CD4-positive, alpha-beta T cell (primary cell): Measurements from ENCODE around the gene CYTL1. TPM values are rescaled to one million over a fixed set of nuclear protein-coding genes. Genes with fewer than 3 reads are reported as not detected.

Experiments
- ATAC-seq: fragments of 200-7000 bp; cut with Tn5 transposase; one replicate; pipeline ENCODE4 v1.10.0; 2022; ENCODE audit warnings: mild to moderate bottlenecking; ENCODE audit not compliant: poor library complexity
- CTCF ChIA-PET: fragments of 350-600 bp; sonication (Branson Sonifier 250); formaldehyde crosslinking; loops from one replicate; lab custom pipeline; 2021; ENCODE audit warnings: antibody characterized with exemption, inconsistent platforms; lab: Charles Lee
- POLR2A ChIA-PET: fragments of 350-600 bp; sonication (Branson Sonifier 250); formaldehyde crosslinking; loops from one replicate; lab custom pipeline; 2021; ENCODE audit warnings: antibody characterized with exemption, inconsistent platforms; lab: Charles Lee
- DNase-seq, 14 experiments: peaks; one replicate each; pipeline ENCODE4 v3.0.0-alpha.2; 2013 to 2020; ENCODE audit warnings: mixed read lengths in 2 of 14
- H3K27ac ChIP-seq, 2 donors: one replicate each; pipeline versions ENCODE4 v1.5.1 to v1.7.0; 2013; ENCODE audit warnings: low read length in 2 of 2, low read depth in 1 of 2, mild to moderate bottlenecking in 1 of 2
- H3K27me3 ChIP-seq, 2 experiments: 1 replicate in 1 of 2; 2 replicates in 1 of 2; pipeline versions ENCODE4 v1.6.1 to v1.7.0; 2013; ENCODE audit warnings: low read length in 2 of 2, control low read depth in 1 of 2, mild to moderate bottlenecking in 1 of 2, moderate library complexity in 1 of 2; ENCODE audit not compliant: insufficient read depth in 2 of 2, control insufficient read depth in 1 of 2
- H3K36me3 ChIP-seq: one replicate; pipeline ENCODE4 v1.6.1; 2013; ENCODE audit warnings: low read length, control low read depth; ENCODE audit not compliant: insufficient read depth
- H3K4me1 ChIP-seq: one replicate; pipeline ENCODE4 v1.6.1; 2013; ENCODE audit warnings: low read length, control low read depth; ENCODE audit not compliant: insufficient read depth
- H3K4me3 ChIP-seq: one replicate; pipeline ENCODE4 v1.5.1; 2013; ENCODE audit warnings: mild to moderate bottlenecking, low read length, moderate library complexity
- H3K9me3 ChIP-seq, 2 experiments: 1 replicate in 1 of 2; 2 replicates in 1 of 2; pipeline versions ENCODE4 v1.6.1 to v1.7.0; 2013; ENCODE audit warnings: low read length in 2 of 2, mild to moderate bottlenecking in 2 of 2, control low read depth in 1 of 2, moderate library complexity in 1 of 2; ENCODE audit not compliant: control insufficient read depth in 1 of 2, insufficient read depth in 1 of 2
- H3K27ac Mint-ChIP-seq: one replicate; pipeline ENCODE4 v1.8.0; 2020; ENCODE audit warnings: mixed read lengths
- H3K27me3 Mint-ChIP-seq: one replicate; pipeline ENCODE4 v1.8.0; 2021; ENCODE audit warnings: mixed read lengths
- H3K36me3 Mint-ChIP-seq: one replicate; pipeline ENCODE4 v1.8.0; 2021; ENCODE audit warnings: low read depth, mixed read lengths
- H3K4me1 Mint-ChIP-seq: one replicate; pipeline ENCODE4 v1.8.0; 2021; ENCODE audit warnings: low read depth, mixed read lengths
- H3K4me3 Mint-ChIP-seq: one replicate; pipeline ENCODE4 v1.8.0; 2020; ENCODE audit warnings: mild to moderate bottlenecking, mixed read lengths
- H3K9me3 Mint-ChIP-seq: one replicate; pipeline ENCODE4 v1.8.0; 2020; ENCODE audit warnings: mixed read lengths
- CTCF ChIP-seq: fragments of 200-600 bp; IDR thresholded peaks from one replicate; pipeline ENCODE4 v1.8.0; 2022; ENCODE audit warnings: antibody characterized with exemption, mild to moderate bottlenecking
- intact Hi-C, 2 experiments: fragments of 100-400 bp; cut with DNase I in 1 of 2; cut with micrococcal nuclease in 1 of 2; formaldehyde crosslinking; loops; one replicate each; pipeline versions ENCODE4 v1.15.1 to v1.9.0; 2023 to 2025; cut with DNase I, micrococcal nuclease
- total RNA-seq, 174 experiments: library from RNA in 2 of 174; stranded (reverse) in 2 of 174; gene quantifications; one replicate each; pipeline ENCODE4 v1.2.3 and lab custom pipeline; 2021 to 2026

Gene CYTL1
- total RNA-seq, 2 experiments from 2014 or later: not detected

GRCh38 chr4:4984186-4984585 lies 35.1 kb downstream of the CYTL1 start:
- POLR2A ChIA-PET: no interaction called here
- no peak for ATAC-seq
- Histone ChIP-seq H3K9me3 (no peaks in the 10 kb centered on the region), H3K4me1 (no peaks in the 10 kb centered on the region), H3K36me3 (no peaks in the 10 kb centered on the region), H3K27ac (no peak overlapping the region), H3K4me3 (no peak overlapping the region), H3K27me3 (no peaks in the 10 kb centered on the region)
- no peaks in the 10 kb centered on the region for H3K36me3 Mint-ChIP-seq
- no peaks in the 10 kb centered on the region for H3K4me1 Mint-ChIP-seq
- CTCF ChIA-PET: no interaction called here
- DNase-seq: no peak
- H3K4me3 Mint-ChIP-seq: no peak overlapping the region
- no peak overlapping the region for H3K27ac Mint-ChIP-seq
- TF ChIP-seq CTCF: no peak
- no peaks in the 10 kb centered on the region for H3K27me3 Mint-ChIP-seq
- intact Hi-C loops: no loop called here
- H3K9me3 Mint-ChIP-seq: no peaks in the 10 kb centered on the region

GRCh38 chr4:4981827-4982226 lies 37.4 kb downstream of the CYTL1 start:
- no peak overlapping the region for H3K27ac ChIP-seq
- CTCF ChIA-PET: no interaction called here
- no peak for TF ChIP-seq CTCF
- ATAC-seq (no peak), DNase-seq (no peak)
- H3K4me3 ChIP-seq: no peak overlapping the region
- no peaks in the 10 kb centered on the region for H3K36me3 ChIP-seq
- no peaks in the 10 kb centered on the region for H3K4me1 ChIP-seq
- no peaks in the 10 kb centered on the region for H3K27me3 ChIP-seq
- POLR2A ChIA-PET: no interaction called here
- Mint-ChIP-seq H3K4me3 (no peak overlapping the region), H3K27me3 (no peaks in the 10 kb centered on the region), H3K4me1 (no peaks in the 10 kb centered on the region), H3K27ac (no peak overlapping the region), H3K9me3 (peaks cover 3% of the 10 kb centered on the region), H3K36me3 (no peaks in the 10 kb centered on the region)
- intact Hi-C loops: no loop called here
- no peaks in the 10 kb centered on the region for H3K9me3 ChIP-seq

- ChIA-PET POLR2A (no interaction called here), CTCF (no interaction called here)
- Mint-ChIP-seq H3K36me3 (no peaks in the 10 kb centered on the region), H3K4me1 (no peaks in the 10 kb centered on the region), H3K27me3 (no peaks in the 10 kb centered on the region), H3K4me3 (no peak overlapping the region), H3K9me3 (peaks cover 3% of the 10 kb centered on the region), H3K27ac (no peak overlapping the region)
- TF ChIP-seq CTCF: no peak
- no peak overlapping the region for H3K4me3 ChIP-seq
- no peaks in the 10 kb centered on the region for H3K27me3 ChIP-seq
- no peaks in the 10 kb centered on the region for H3K4me1 ChIP-seq
- ATAC-seq (no peak), DNase-seq (no peak)
- H3K27ac ChIP-seq: no peak overlapping the region
- intact Hi-C loops: no loop called here
- H3K36me3 ChIP-seq: no peaks in the 10 kb centered on the region
- no peaks in the 10 kb centered on the region for H3K9me3 ChIP-seq
Measured at GRCh38 chr4:4981427-4981826, 37.8 kb downstream of the CYTL1 start.
